Upper lobe of right lung (tissue), 1 donor: ENCODE data around the gene COQ2. TPM values are rescaled to one million over a fixed set of nuclear protein-coding genes. Genes with fewer than 3 reads are reported as not detected.

Experiments used
- ATAC-seq: fragments of 200-7000 bp; cut with Tn5 transposase; one replicate; pipeline ENCODE4 v1.9.1; 2020; ENCODE audit warnings: mild to moderate bottlenecking, moderate library complexity
- DNase-seq: peaks from one replicate; pipeline ENCODE4 v3.0.0-alpha.2; 2020
- H3K27ac ChIP-seq: fragments of 200-600 bp; one replicate; pipeline ENCODE4 v1.8.0; 2022
- H3K27me3 ChIP-seq: fragments of 200-600 bp; one replicate; pipeline ENCODE4 v1.8.0; 2022; ENCODE audit warnings: mild to moderate bottlenecking
- H3K36me3 ChIP-seq: fragments of 200-600 bp; one replicate; pipeline ENCODE4 v1.8.0; 2022
- H3K4me1 ChIP-seq: fragments of 200-600 bp; one replicate; pipeline ENCODE4 v1.8.0; 2022
- H3K4me3 ChIP-seq: fragments of 200-600 bp; one replicate; pipeline ENCODE4 v1.8.0; 2022; ENCODE audit warnings: mild to moderate bottlenecking
- H3K9me3 ChIP-seq: fragments of 200-600 bp; one replicate; pipeline ENCODE4 v1.8.0; 2022
- CTCF ChIP-seq: fragments of 200-600 bp; IDR thresholded peaks from one replicate; pipeline ENCODE4 v1.8.0; 2022; ENCODE audit warnings: antibody characterized with exemption
- intact Hi-C: fragments of 100-400 bp; cut with DNase I; formaldehyde crosslinking; loops from one replicate; pipeline ENCODE4 v1.11.0; 2022
- total RNA-seq: library from RNA; stranded (reverse); fragmentation: NEBNext Ultra II Directional; extraction: Animal tissue kit (Norgen Biotek cat#: 25700); gene quantifications from one replicate; pipeline ENCODE4 v1.2.1, GENCODE V29; 2021
- donor health status: DM: no; HTN: yes; CAD: no; lungs with severe emphysema.

The COQ2 gene
- total RNA-seq, 1 donor from 2014 or later = 12.4 TPM

GRCh38 chr4:83232082-83232481 lies 52.5 kb downstream of the COQ2 start:
- no peak for TF ChIP-seq CTCF
- ATAC-seq (peak; percentile 64), DNase-seq (no peak)
- no peaks in the 10 kb centered on the region for H3K4me1 ChIP-seq
- H3K4me3 ChIP-seq = no peak overlapping the region
- no peak overlapping the region for H3K27ac ChIP-seq
- no peaks in the 10 kb centered on the region for H3K36me3 ChIP-seq
- H3K9me3 ChIP-seq = no peaks in the 10 kb centered on the region
- H3K27me3 ChIP-seq = no peaks in the 10 kb centered on the region
- intact Hi-C loops = no loop called here

GRCh38 chr4:83231620-83232076 lies 53.0 kb downstream of the COQ2 start:
- no peak for TF ChIP-seq CTCF
- DNase-seq (no peak), ATAC-seq (peak; percentile 91)
- Histone ChIP-seq H3K4me1 (no peaks in the 10 kb centered on the region), H3K4me3 (no peak overlapping the region), H3K36me3 (no peaks in the 10 kb centered on the region), H3K27ac (no peak overlapping the region), H3K27me3 (no peaks in the 10 kb centered on the region), H3K9me3 (no peaks in the 10 kb centered on the region)
- intact Hi-C loops = no loop called here

- DNase-seq (no peak), ATAC-seq (peak; percentile 50)
- Histone ChIP-seq H3K4me1 (no peaks in the 10 kb centered on the region), H3K4me3 (no peak overlapping the region), H3K27me3 (no peaks in the 10 kb centered on the region), H3K9me3 (no peaks in the 10 kb centered on the region), H3K36me3 (no peaks in the 10 kb centered on the region), H3K27ac (no peak overlapping the region)
- no peak for TF ChIP-seq CTCF
- intact Hi-C loops = no loop called here
Measured at GRCh38 chr4:83230928-83231327, 53.7 kb downstream of the COQ2 start.

- no peak for ATAC-seq
- TF ChIP-seq CTCF = no peak
- intact Hi-C loops = no loop called here
Measured at GRCh38 chr4:83229791-83230190, 54.8 kb downstream of the COQ2 start.

GRCh38 chr4:83228231-83228630 lies 56.4 kb downstream of the COQ2 start:
- no peaks in the 10 kb centered on the region for H3K9me3 ChIP-seq
- no peaks in the 10 kb centered on the region for H3K36me3 ChIP-seq
- DNase-seq (no peak), ATAC-seq (no peak)
- TF ChIP-seq CTCF = no peak
- no peaks in the 10 kb centered on the region for H3K4me1 ChIP-seq
- no peak overlapping the region for H3K4me3 ChIP-seq
- H3K27ac ChIP-seq = no peak overlapping the region
- H3K27me3 ChIP-seq = no peaks in the 10 kb centered on the region
- intact Hi-C loops = no loop called here

More at GRCh38 chr4:83229791-83230190, 54.8 kb downstream of the COQ2 start:
- Histone ChIP-seq H3K27ac (no peak overlapping the region), H3K27me3 (no peaks in the 10 kb centered on the region), H3K4me3 (no peak overlapping the region), H3K9me3 (no peaks in the 10 kb centered on the region), H3K4me1 (no peaks in the 10 kb centered on the region), H3K36me3 (no peaks in the 10 kb centered on the region)
- no peak for DNase-seq
